Dedifferentiated amniotic fluid mesenchymal stem cell (primary cell): ENCODE data around the gene KMT5B.

Experiments used
- DNase-seq: peaks from one replicate; pipeline ENCODE4 v3.0.0-alpha.2; 2016; ENCODE audit errors: extremely low spot score

The KMT5B gene

DNA sequence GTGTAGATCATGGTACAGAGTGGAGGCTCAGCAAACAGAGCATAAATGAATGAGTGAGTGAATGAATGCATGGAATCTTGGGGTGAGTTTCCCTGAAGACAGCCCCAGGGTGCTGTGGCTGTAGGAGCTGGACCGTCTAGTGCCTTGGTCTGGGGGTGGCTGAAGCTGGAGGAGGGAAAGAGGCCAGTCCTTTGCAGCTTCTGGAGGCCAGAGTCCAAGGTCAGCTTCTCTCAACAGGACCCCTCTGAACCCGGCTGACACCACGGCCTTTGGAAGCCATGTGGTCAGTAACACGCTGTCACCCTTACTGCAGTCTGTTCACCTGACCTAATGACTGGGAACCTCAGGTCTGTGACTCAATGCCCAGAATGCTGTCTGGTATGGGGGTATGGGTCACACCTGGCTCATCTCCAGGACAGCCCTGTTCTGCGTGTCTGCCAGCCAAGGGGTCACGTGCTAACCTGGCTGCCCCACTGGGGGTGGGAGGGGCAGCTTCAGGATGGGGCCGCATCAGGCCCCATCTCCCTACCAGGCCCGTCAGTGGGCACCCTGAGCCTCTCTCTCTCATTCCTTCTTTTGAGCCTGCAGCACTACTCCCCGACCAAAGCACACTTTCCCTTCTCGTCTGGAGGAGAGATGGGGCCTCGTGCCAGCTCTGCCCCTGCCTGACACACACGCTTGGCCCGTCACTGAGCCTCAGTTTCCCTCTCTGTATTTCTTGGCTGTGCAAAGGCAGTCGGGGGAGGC is 67.8 kb downstream of the KMT5B start:
- DNase-seq = no peak

DNA sequence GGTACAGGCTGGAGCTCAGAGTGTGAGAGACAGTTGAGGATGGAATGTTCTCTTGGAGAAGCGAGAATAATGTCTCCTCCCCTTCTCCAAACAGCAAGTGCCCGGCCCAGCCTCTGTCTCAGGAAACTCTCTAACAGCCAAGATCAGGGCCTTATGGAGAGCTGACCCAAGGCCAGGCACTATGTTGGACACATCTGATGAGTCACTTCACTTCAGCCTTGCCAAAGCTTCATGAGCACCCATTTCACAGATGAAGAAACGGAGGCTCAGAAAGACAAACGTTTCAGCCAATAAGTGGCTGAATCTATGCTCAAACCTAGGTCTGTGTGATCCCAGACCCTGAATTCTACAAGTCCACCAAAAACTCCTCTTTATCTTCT is 69.8 kb downstream of the KMT5B start:
- DNase-seq = no peak

DNA sequence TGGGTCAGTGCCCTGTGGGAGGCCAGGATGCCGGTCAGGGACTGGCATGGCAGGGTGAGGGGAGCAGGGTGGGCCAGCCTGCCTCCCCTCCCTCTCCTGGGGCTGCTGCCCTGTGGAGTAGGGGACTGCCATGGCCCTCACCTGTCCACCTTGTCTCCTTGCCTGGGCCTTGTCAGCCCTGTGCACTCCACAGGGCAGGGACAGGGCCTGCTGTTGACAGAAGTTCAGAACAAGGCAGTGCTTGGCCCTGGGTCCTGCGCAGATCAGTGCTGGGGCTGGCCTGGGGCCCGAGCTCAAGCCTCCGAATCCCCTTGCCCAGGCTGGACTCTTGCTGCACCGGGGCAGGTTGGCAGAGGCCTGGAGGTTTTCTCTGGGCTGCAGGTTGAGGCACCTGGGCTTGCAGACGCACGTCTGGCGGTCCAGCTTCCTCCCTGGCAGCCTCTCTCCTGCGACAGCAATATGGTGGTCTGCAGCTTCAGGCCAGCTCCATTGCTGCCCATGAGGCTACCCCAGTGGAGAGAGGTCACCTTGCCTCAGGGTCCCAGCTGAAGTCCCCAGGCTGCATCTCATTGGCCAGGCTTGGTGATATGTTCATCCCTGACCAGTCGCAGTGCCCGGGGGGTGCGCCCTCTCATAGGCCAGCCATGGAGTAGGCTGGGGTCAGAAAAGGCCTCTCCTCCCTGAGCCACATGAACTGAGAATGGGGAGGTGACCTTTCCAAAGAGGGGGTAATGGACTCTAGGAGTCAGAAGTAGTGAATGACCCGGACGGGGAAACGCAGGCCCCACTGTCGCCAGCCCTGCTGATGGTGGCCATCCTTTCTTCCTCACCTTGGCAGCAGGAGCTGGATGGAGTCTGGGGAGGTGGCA is 70.4 kb downstream of the KMT5B start:
- DNase-seq = no peak

DNA sequence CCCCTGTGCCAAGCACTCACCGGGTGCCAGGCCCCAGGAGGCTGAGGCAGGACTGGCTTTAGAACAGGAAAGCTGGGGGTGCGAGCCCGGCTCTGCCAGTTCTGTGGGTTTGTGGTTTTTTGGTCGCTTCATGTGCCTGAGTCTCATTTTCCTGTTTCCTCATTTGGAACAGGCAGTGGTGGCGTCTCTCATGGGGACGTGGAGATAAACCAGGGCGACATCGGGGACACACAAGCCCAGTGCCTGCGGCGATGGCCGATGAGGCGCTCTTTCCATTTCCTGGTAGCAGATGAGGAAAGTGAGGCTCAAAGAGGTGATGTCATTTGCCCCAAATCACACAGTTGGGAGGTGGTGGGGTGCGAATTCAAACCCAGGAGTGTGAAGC is 71.1 kb downstream of the KMT5B start:
- DNase-seq = no peak

DNA sequence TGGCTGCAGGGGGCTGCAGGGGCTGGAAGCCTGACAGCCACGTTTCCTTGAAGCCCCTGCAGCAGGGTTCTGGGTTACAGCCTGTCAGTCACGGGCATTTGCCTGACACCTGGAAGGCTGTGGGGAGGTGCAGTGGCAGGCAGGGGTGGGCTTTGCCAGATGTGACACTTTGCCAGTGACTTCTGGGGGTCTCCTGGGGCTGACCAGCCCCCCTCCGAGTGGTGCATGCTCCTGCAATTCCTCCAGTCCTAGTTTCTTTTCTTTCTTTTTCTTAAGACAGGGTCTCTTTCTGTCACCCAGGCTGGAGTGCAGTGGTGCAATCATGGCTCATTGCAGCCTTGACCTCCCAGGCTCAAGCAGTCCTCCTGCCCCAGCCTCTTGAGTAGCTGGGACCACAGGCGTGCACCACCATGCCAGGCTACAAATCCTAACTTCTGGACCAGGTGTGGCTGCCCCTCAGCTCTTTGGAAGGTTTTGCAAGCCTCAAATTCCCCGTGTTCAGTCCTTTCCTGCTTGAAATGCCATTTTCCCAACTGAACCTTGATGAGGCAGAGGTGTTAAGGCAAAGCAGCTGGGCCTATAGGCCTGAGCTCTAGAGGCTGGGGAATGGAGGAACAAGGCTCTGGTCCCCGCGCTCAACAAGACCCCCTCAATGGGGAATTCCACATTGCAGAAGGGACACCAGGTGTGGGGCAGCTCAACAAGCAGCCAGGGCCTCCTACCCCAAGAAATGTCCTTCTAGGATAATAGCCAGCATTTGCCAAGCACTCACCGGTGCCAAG is 71.7 kb downstream of the KMT5B start:
- DNase-seq = no peak

DNA sequence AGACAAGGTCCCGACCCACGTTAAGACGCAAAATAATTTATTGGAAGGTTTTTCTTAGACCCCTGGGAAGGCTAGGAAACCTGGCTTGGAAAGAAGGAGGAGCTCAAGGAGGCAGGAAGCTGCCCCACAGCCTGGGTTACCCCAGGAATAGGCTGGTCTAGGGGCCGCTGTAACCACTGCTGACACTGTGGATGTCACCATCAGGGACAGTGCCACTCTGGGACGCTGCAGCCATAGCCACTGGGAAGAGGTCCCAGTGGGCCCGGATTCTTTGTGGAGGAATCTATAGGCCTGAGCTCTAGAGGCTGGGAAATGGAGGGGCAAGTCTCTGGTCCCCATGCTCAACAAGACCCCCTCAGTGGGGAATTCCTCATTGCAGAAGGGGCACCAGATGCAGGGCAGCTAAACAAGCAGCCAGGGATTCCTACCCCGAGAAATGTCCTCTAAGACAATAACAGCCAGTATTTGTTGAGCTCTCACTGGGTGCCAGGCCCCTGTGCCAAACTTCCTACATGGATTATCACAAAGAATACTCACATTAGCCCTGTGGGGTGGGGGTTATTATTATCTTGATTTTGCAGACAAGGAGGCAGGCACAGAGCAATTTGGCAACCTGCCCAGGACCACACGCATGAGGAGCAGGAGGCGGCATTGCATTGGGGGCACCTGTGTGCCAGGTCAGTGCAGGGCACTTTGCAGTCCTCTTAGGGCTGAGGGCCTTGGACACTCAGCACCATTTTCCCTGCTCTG is 72.4 kb downstream of the KMT5B start:
- no peak for DNase-seq

DNA sequence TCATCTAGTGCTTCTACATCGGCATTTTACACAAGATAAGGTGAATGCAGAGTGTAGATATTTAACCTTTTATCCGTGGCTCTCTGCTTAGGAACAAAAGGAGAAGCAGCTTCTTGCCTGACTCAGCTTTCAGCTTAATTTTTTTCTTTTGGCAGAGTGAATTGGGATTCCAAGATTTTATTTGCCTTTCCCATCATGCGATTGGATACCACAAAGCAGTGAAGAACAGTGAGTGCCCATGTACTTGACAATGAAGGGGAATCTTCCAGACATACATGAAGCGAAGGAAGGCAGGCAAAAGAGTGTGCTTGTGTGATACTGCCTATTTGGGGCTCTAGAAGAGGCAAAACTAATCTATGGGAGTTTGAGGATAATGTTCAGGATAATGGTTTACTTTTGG is 74.9 kb downstream of the KMT5B start:
- no peak for DNase-seq

DNA sequence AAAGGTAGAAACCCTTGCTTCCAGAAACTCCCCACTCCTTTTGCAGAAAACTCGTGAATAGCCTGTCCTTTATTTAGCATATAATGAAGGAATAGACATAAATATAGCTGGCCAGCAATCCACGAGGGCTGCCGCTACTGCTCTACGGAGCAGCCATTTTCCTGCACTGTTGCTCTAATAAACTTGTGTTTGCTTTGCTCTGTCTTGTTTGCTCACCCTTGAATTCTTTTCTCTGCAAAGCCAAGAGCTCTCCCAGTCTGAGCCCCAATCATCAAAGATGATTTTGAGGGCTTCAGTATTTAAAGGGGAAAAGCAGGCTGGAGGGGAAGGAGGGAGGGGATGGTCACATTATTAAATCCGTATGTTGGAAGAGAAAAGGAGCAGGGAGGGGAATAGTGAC is 75.3 kb downstream of the KMT5B start:
- no peak for DNase-seq

DNA sequence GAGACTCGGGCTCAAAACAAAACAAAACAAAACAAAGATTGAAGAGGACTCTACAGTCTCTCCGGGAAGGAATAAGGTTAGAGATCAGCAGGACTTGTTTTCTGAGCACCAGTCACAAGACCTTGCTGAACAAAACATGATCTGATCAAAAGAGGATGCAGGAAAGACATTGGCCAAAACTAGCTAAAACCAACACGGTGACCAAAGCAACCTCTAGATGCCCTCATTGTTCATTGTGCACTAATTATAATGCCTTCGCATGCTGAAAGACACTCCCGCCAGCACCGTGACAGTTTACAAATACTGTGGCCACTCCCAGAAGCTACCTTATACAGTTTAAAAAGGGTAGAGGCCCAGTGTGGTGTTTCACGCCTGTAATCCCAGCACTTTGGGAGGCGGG is 76.2 kb downstream of the KMT5B start:
- no peak for DNase-seq

DNA sequence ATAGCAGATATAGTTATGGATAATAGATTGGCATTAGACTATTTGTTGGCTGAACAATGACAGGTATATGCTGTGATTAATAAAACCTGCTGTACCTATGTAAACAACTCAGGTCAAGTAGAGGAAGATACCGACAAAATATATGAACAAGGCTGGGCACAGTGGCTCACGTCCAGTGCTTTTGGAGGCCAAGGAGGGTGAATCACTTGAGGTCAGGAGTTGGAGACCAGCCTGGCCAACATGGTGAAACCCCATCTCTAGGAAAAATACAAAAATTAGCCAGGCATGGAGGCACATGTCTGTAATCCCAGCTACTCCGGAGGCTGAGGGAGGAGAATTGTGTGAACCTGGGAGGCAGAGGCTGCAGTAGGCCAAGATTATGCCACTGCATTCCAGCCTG is 77.9 kb downstream of the KMT5B start:
- no peak for DNase-seq

DNA sequence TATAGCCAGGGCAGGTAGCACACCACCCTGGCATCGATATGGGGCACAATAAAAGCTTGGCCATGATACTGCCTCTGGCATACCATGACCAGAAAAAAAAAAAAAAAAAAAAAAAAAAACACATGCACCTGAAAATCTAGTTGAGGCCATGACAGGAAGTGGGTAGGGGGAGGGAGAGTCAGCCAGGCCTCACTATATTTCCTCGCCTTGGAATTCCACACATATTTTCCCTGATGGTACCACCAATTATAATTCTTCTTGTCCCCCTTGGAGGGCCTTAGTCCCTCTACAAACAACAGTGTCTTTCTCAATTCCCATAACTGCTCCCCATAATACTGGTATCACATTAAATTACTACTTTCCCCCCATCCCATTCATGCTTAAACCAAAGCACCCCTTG is 79.3 kb downstream of the KMT5B start:
- no peak for DNase-seq

DNA sequence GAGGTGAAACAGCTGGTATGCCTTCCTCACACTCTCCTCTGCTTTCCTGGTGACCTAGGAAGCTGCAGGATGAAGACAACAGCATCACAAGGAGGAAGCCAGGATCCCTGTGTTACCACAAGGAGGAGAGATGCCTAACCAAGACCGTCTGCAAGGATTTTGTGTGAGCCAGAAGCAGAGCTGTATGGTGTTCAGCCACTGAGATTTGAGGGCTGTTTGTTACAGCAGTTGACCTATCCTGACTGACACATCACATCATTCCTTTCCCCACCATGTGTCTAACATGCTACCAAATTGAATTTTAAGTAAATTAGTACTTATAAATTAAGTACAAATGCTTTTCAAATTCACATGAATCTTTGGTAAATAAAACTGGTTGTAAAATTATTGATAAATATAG is 83.0 kb downstream of the KMT5B start:
- no peak for DNase-seq

DNA sequence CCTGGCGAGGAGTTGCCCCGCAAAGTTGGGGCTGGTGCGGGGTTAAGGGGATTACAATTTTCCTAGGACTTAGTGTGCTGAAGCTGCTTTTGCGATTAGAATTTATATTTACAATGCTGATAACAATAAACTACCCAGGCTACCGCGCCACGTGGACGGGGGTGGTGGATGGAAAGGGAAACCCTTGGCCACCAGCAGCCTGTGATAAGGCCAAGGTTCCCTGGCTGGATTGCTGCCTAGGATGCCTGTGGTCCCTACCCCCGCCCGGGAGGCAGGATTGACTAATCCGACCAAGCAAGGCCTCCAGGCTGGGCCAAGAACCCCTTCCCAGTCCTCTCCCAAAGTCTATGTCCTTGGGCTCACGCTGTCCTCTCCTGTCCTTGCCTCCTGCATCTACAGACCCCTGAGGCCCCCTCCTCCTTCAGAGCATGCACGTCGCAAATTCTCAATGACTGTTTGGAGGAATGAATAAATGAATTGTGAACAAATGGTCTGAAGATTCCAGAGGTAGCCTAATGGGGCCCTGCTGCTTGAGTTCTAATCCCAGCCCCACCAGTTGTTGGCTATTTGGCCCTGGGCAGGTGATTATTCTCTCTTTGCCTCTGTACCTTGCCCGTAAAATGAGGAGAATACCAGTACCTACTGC is 84.3 kb downstream of the KMT5B start:
- DNase-seq = no peak

DNA sequence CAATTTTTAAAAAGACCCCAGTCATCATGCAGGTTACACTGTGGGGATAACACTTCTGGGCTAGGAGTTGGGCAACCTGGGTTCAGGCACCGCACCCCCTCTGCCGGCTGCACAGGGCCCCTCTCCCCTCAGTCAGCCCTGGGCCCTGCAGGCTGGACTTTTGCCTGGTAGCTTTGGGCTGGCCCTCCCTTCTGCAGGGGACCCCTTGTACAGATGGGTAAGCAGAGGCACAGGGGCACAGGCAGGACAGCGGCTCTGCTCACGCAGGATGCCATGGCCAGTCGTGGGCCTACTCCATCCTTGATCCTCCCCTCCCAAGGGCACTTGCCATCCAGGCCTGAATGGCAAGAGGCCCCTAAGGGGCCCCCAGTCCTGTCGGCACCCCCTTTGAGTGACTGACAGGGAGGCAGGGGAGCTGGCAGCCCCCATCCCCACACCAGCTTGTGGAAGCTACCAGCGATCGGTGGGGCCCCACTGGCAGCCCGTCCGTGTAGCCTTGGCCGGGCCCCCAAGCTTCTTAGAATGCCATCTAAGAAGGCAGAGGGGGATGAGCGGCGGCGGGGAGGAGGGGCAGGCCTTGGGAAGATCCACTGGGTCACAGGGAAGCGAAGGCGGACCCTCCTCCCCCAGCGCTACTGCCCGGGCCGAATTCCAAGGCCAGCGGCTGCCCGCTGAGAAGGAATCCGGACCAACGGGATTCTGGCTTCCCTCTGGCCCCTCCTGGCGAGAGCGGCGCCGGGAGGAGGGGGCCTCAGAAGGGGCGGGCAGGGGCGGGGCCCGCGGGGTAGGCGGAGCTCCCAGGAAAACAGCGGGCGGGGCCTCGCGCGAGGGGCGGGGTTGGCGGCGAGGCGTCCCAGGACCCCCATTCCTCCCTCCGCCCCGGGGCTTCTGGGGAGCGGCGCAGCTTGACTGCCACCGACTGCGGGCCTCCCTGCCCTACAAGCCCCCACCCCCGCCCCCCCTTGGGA is 85.1 kb downstream of the KMT5B start:
- no peak for DNase-seq

DNA sequence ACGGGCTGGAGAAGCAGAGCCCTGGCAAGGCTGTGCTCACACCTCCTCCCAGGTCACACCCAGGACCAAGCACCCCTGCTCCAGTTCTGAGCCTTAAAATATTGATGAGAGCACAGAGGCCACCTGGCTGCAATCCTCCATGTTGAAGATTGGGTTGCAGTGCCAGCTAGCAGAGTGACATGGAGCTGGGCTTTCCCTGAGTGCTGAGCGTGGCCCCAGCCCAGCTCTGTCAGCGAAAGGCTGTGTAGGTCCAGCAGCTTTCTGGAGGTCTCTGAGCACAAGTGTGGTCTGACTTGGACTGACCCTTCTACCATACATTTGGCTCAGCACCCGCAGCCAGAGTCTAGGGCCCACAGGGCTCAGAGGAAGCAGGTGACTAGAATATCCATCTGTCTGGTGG is 87.9 kb downstream of the KMT5B start:
- DNase-seq = no peak

DNA sequence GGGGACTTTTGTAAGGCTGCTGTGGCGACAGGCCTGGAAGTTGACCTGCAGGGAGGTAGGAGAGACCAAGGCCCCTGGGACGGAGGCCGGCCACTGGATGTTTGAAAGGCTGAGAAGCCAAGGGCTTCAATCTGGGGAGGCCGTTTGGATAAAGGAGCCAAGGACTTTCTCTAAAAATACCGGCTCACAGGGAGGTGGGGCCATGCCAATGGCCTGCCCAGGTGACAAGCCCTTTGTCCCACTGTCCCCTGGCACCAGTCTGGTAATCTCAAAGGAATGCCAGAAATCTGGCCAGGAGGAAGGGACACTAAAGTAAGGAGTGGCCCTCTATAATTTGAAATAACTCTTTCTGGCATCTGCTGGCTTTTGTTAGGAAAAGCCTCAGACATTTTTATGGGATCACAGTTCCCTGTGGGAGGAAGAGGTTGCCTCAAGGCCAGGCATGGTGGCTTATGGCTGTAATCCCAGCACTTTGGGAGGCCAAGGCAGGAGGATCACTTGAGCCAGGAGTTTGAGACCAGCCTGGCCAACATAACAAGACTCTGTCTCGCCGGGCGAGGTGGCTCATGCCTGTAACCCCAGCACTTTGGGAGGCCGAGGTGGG is 90.1 kb downstream of the KMT5B start:
- no peak for DNase-seq

DNA sequence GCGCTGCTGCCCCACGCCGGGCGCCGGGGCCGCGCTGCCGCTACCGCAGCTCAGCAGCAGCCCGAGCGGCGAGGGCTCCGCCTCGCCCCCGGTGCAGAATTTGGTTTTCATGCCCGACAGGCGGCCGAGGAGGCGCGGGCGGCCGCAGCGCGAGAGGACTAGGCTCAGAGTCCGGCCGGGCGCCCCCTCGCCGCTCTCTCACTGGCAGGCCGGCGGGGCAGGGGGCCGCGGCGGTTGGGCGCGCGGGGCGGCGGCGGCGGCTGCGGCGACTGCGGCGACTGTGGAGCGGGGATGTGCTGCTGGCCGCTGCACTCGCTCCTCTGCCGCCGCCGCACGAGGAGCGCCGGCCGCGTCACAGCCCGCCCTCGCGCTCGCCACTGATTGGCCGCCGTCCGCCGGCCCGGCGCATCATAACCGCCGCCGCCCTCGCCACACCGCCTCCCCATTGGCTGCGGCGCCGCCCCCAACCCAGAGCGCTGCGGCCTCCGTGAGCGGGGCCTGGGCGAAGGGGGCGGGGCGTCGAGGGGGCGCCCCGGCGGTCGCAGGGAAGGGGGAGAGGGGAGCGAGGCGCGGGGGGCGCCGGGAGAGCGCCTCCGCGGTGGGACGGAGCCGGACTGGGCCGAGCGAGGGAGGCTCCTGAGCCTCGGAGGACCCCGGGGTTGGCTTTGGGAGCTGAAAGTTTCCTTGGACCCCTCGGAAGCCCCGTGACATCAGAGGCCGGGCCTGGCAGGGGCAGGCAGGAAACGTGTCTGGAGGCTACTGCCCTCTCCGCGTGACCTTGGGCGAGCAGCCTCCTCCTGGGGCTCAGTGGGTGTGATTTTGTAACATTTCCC is 91.8 kb downstream of the KMT5B start, which contains the start of gene CHKA:
CHKA (minus strand) TSS at position 322 of the 833 bp plus-strand sequence; CDS start at position 111, 211 bp downstream.
- DNase-seq = peak; percentile 80

DNA sequence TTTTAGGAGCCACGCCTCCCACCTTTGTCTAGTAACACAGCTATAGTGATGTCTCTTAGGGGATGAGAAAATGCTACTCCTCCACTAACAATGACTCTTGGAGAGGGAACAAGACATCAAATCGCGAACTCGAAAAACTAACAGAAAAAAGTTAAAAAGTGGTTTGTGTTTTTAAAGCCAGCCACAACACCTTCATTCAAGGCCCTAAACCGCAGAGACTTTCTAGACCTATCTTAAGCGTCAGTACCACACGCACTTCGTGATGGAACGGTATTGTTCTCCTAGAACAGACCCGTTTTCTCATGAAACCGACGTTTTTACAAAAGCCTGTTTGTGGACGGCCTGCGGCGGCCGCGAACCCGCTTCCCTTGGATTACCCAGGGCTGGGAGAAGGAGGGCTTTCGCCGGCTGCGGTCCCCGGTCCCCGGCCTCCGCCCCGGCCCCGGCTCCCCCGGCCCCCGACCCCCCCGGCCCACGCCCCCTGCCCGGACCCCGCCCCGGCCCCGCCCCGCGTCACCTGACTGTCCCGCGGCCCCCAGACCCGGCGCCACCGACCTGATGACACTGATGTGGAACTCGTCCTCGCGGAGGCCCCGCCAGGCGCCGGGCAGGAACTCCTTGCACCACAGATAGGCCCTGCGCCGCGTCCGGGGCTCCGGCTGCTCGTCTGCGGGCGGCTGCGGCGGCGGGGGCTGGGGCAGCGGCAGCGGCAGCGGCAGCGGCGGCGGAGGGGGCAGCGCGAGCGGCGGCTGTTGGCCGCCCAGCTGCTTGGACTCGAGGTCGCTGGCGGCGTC is 92.6 kb downstream of the KMT5B start:
- DNase-seq = peak; percentile 21
